ENCODE data around the gene UBC. TPM values are rescaled to one million over a fixed set of nuclear protein-coding genes. Genes with fewer than 3 reads are reported as not detected.

The UBC gene
- total and polyA plus RNA-seq, 9 of the 15 experiments (the other 6 are each of a cell fraction or from before 2014, with no cell fraction given), result 533 to 1,153 (median 813) TPM

GRCh38 chr12:124939421-124940142, 25.1 kb upstream of the UBC start (continued):
- TF ChIP-seq CHD4 (IDR thresholded peaks at IDR 0.05; ENCODE audit: insufficient read depth, insufficient replicate concordance, low read depth, low read length, poor library complexity, severe bottlenecking), result no peak
- peak; percentile 52 for TF ChIP-seq MEF2D (tag; conservative IDR thresholded peaks at IDR 0.05; ENCODE audit: low read depth)
- TF ChIP-seq CBFA2T3 (IDR thresholded peaks at IDR 0.05), result 0 out of 2 replicates have a peak, but pooled peaks have one; percentile 1
- TF ChIP-seq ARHGAP35 (IDR thresholded peaks at IDR 0.05; ENCODE audit: partially characterized antibody), result peak; percentile 68
- TF ChIP-seq ILF3 (IDR thresholded peaks at IDR 0.05; ENCODE audit: borderline replicate concordance), result peak; percentile 80; the same call in 1 of the 2 replicates
- TF ChIP-seq DACH1 (IDR thresholded peaks at IDR 0.05; ENCODE audit: partially characterized antibody), result peak; percentile 9
- no peak for TF ChIP-seq NCOA2 (IDR thresholded peaks at IDR 0.05; ENCODE audit: partially characterized antibody in 2 of 2)
- TF ChIP-seq TAL1 (IDR thresholded peaks at IDR 0.05), result no peak
- peak; percentile 10; the same call in 1 of the 2 replicates for TF ChIP-seq HDAC2 (IDR thresholded peaks at IDR 0.05)
- peak; percentile 20; the same call in 1 of the 2 replicates for TF ChIP-seq SMC3 (conservative IDR thresholded peaks at IDR 0.05; ENCODE audit: insufficient read depth, low read depth, low read length)
- TF ChIP-seq ZNF655 (CRISPR knock-in tag; IDR thresholded peaks at IDR 0.05), result no peak
- TF ChIP-seq ZNF324 (CRISPR knock-in tag; IDR thresholded peaks at IDR 0.05), result 0 out of 2 replicates have a peak, but pooled peaks have one; percentile 48
- TF ChIP-seq ZNF696 (CRISPR knock-in tag; conservative IDR thresholded peaks at IDR 0.05), result no peak
- TF ChIP-seq HES1 (IDR thresholded peaks at IDR 0.05; ENCODE audit: low read depth), result peak; percentile 79
- TF ChIP-seq AFF4 (CRISPR knock-in tag; IDR thresholded peaks at IDR 0.05), result peak; percentile 93
- peak in 1 of 2 experiments; percentile 69; a peak in 1 of 4 replicates for TF ChIP-seq ZMIZ1 (IDR thresholded peaks at IDR 0.05; ENCODE audit: low read depth in 2 of 2, low read length in 2 of 2)
- TF ChIP-seq RFX5 (IDR thresholded peaks at IDR 0.05; ENCODE audit: low read depth, low read length), result peak; percentile 26; the same call in 1 of the 2 replicates
- no peak for TF ChIP-seq PRPF4 (IDR thresholded peaks at IDR 0.05; ENCODE audit: insufficient read depth, low read depth, low read length, poor library complexity, severe bottlenecking)

Measured in K562 (cell line).